Measurements from ENCODE around the gene GALNT9. TPM values are rescaled to one million over a fixed set of nuclear protein-coding genes. Genes with fewer than 3 reads are reported as not detected.

Gene GALNT9
- total RNA-seq, 8 experiments from 2014 or later: 0.40 to 23.8 (median 1.3) TPM

DNA sequence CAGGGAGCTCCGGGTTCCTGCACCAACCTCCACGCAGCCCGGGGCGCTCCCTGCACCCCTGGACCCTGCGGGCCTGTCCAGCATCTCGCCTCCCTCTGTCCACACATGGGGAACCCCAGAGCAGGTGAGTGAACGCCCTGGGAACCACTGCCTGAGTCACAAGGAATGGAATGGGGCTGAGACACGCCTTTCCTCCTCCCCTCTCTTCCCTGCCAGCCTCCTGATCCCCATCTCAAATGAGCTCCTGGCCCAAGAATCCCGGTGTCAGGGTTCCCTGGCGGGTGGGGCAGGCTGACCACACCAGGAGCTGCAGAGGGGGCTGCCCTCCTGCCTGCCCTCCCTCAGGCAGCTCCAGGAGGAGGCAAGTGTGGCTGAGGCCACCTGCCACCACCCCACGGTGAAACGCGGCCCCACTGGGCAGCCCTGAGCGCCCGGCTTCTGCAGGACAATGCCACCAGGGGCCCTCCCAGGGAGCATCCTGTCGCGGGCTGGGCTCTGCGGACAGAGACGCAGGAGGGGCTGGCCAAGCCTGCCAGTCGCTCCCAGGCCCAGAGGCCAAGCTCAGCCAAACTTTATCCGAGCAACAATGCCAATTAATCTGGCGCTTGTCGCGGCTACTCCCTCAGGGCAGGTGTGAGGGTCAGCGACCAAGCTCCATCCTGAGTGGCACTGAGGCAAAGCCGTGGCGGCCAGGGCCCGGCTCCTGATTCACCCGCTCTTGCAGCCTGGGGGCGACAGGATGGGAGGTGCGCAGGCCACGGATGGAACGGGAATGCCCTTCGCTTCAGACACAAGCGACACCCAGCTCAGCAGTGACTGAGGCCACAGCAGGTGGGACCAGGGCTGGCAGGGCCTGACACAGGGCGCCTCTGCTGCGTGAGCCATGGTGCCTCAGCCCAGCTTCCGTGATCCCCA lies 44.3 kb downstream of the GALNT9 start:
- Histone ChIP-seq H3K4me3 (no peak overlapping the region), H3K27ac (no peak overlapping the region), H3K4me1 (replicated peaks in 1 of 2) (peaks cover 0 to 10% of the 10 kb centered on the region in 2 donors)
- in situ Hi-C loops (cut with MboI; ENCODE audit: low pct_unique_long_range_greater_than_20kb in 2 of 9, low sequenced_read_pairs in 9 of 9, unreplicated experiment in 9 of 9): no loop called here
- WGBS, 10 experiments: 21 to 91% (median 64%) methylated on average over 3 to 14 of the region's 38 CpGs; no CpG with 5 or more reads in 4 of the 10 experiments
- peak in 5 of 8 experiments; percentile 36 to 63 (median 39) for ATAC-seq (replicated peaks in 6 of 8)

- Histone ChIP-seq H3K4me3 (no peak overlapping the region), H3K4me1 (replicated peaks in 1 of 2) (peaks cover 0 to 10% of the 10 kb centered on the region in 2 donors), H3K27ac (no peak overlapping the region)
- in situ Hi-C loops (cut with MboI; ENCODE audit: low pct_unique_long_range_greater_than_20kb in 2 of 9, low sequenced_read_pairs in 9 of 9, unreplicated experiment in 9 of 9): no loop called here
- ATAC-seq (replicated peaks in 6 of 8): no peak
- 26 to 71% (median 56%) methylated on average over 3 to 23 of the region's 33 CpGs; no CpG with 5 or more reads in 1 of the 10 experiments for WGBS, 10 experiments
Observed at GRCh38 chr12:132284071-132284826, 45.1 kb downstream of the GALNT9 start.

DNA sequence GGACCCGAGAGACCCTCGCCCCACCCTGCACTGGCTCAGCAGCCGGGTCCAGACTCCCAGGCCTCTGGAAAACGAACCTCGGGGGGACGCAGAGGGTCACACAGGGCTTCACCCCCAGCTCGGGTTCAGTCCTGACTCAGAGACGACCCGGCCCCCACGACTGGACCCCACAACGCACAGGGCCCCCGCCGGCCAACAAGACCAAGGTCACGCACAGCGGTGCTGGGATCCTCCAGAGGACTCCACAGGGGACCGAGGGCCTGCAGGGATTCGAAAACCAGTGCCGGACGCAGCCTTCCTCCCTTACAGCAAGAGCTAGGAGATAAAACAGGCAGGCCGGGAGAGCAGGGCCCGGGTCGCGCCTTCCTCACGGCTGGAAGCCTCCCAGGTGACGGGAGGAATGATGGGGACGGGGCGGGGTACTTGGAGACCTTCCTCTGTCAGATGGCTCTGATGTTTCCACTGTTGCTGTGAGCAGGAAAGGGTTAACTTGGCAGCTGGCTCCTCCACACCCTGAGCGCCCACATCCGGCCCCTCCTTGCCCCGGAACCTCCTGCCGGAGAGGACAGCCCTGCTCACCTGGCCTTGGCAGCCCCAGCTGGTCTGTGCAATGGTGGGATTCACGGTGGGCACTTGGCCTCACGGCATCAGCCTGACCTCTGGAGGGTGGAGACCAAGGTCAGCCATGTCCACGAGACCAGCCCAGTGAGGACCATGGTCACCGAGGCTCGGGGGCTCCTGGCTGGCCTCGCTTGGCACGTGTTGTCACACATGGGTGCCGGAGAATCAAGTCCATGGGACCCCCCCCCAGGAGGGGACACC lies 46.2 kb downstream of the GALNT9 start:
- in situ Hi-C loops (cut with MboI; ENCODE audit: low pct_unique_long_range_greater_than_20kb in 2 of 9, low sequenced_read_pairs in 9 of 9, unreplicated experiment in 9 of 9): no loop called here
- H3K4me3 ChIP-seq: no peak overlapping the region
- peaks cover 0 to 10% of the 10 kb centered on the region in 2 donors for H3K4me1 ChIP-seq (replicated peaks in 1 of 2)
- 9 to 43% (median 24%) methylated on average over 2 to 10 of the region's 39 CpGs; no CpG with 5 or more reads in 4 of the 10 experiments for WGBS, 10 experiments
- no peak overlapping the region for H3K27ac ChIP-seq
- no peak for ATAC-seq (replicated peaks in 6 of 8)

DNA sequence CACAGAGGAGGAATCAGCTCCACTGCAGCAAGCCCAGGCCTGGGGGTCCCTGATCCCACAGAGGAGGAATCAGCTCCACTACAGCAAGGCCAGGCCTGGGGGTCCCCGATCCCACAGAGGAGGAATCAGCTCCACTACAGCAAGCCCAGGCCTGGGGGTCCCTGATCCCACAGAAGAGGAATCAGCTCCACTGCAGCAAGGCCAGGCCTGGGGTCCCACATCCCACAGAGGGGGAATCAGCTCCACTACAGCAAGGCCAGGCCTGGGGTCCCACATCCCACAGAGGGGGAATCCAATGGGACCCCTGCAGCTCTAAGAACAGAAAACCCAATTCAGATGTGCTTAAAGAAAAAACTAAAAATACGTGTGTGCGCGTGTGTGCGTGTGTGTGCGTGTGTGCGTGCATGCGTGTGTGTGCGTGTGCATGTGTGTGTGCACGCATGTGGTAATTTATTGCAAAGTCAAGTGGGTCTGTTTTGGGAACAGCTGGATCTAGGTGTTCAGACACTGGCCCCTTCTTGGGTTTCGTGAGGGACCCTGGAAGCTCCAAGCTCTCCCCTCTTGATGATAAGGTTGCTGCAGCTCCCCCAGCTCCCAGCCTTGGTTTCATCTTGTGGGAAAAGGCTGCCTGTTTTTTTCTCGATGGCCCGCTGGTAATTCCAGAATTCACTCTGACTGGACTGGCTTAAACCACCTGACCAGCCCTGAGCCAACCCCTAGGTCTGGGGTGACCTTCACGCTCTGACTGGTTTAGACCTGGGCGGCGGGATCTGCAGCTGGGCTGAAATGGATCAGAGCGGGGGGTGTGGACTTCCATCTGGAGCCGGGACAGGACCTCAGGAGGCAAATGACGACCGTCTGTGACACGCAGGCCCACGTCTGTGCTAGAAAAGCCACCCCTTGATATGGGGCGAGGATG lies 47.1 kb downstream of the GALNT9 start:
- in situ Hi-C loops (cut with MboI; ENCODE audit: low pct_unique_long_range_greater_than_20kb in 2 of 9, low sequenced_read_pairs in 9 of 9, unreplicated experiment in 9 of 9): no loop called here
- H3K4me1 ChIP-seq (replicated peaks in 1 of 2): peaks cover 0 to 10% of the 10 kb centered on the region in 2 donors
- no peak for ATAC-seq (replicated peaks in 6 of 8)
- no peak overlapping the region for H3K27ac ChIP-seq
- no peak overlapping the region for H3K4me3 ChIP-seq
- WGBS, 10 experiments: 50 to 83% (median 65%) methylated on average over 1 to 12 of the region's 23 CpGs; no CpG with 5 or more reads in 3 of the 10 experiments

- Histone ChIP-seq H3K4me1 (replicated peaks in 1 of 2) (peaks cover 0 to 10% of the 10 kb centered on the region in 2 donors), H3K4me3 (no peak overlapping the region), H3K27ac (no peak overlapping the region)
- peak in 2 of 8 experiments; percentile 34 to 48 for ATAC-seq (replicated peaks in 6 of 8)
- in situ Hi-C loops (cut with MboI; ENCODE audit: low pct_unique_long_range_greater_than_20kb in 2 of 9, low sequenced_read_pairs in 9 of 9, unreplicated experiment in 9 of 9): no loop called here
- 80% methylated on average over 1 of the region's 19 CpGs; no CpG with 5 or more reads in 9 of the 10 experiments for WGBS, 10 experiments
Observed at GRCh38 chr12:132281038-132281437, 48.4 kb downstream of the GALNT9 start.

DNA sequence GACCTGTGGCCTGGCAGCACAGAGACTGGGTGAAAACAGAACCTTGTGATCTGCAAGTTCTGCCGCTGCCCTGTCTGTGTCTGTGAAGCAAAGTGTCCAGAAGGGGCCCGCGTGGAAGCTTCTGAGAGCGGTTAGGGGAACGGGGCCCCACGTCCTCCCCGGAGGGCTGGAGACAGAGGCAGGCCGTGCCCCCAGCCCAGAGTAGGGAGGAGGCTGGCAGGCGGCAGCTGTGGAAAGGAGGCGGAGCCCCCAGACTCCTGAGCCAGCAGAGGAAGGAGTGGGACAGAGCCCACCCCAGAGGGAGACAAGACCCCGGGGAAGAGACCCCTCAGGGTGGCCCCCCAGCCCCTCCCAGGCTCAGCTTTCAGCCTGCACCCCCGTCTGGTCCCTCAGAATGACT lies 49.0 kb downstream of the GALNT9 start:
- Histone ChIP-seq H3K4me3 (no peak overlapping the region), H3K4me1 (replicated peaks in 1 of 2) (peaks cover 0 to 5% of the 10 kb centered on the region in 2 donors), H3K27ac (no peak overlapping the region)
- ATAC-seq (replicated peaks in 6 of 8): peak in 1 of 8 experiments; percentile 15
- in situ Hi-C loops (cut with MboI; ENCODE audit: low pct_unique_long_range_greater_than_20kb in 2 of 9, low sequenced_read_pairs in 9 of 9, unreplicated experiment in 9 of 9): no loop called here
- 0 to 50% (median 44%) methylated on average over 1 to 5 of the region's 12 CpGs; no CpG with 5 or more reads in 7 of the 10 experiments for WGBS, 10 experiments

- Histone ChIP-seq H3K27ac (no peak overlapping the region), H3K4me1 (replicated peaks in 1 of 2) (peaks cover 0 to under 1% of the 10 kb centered on the region in 2 donors), H3K4me3 (no peak overlapping the region)
- ATAC-seq (replicated peaks in 6 of 8): no peak
- in situ Hi-C loops (cut with MboI; ENCODE audit: low pct_unique_long_range_greater_than_20kb in 2 of 9, low sequenced_read_pairs in 9 of 9, unreplicated experiment in 9 of 9): no loop called here
- 0 to 75% (median 30%) methylated on average over 1 to 2 of the region's 2 CpGs; no CpG with 5 or more reads in 4 of the 10 experiments for WGBS, 10 experiments
Observed at GRCh38 chr12:132279930-132280329, 49.5 kb downstream of the GALNT9 start.

DNA sequence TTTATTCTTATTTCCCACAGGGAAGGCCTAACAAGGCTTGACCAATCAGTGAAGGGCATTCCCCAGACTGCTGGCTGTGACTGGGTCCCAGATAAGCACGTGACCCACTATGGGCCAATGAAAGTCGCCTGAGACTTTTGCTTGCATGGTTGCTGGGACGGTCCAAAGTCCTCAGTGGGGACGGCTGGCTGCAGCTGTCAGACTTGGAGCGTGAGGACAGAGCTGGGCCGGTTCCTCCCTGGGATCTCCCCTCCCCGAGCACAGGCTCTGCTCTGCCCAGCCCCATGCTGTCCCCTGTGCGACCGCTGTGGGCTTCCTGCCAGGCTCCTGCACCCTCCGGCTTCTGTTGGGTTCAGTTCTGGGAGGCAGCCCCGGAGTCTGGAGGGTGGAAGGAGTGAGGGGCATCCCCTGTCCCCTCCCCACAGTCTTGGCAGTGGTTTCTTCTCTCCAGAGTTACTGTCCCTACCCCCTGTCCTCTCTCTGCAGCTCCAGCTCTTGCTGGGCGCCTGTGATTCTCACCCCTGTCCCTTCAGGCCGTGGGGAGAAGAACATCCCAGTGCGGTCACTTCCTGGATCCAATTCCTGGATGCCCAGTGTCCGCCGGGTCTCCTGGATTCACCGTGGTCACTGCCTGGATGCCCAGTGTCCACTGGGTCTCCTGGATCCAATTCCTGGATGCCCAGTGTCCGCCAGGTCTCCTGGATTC lies 50.1 kb downstream of the GALNT9 start:
- no peak for ATAC-seq (replicated peaks in 6 of 8)
- Histone ChIP-seq H3K27ac (no peak overlapping the region), H3K4me3 (no peak overlapping the region), H3K4me1 (replicated peaks in 1 of 2) (no peaks in the 10 kb centered on the region)
- in situ Hi-C loops (cut with MboI; ENCODE audit: low pct_unique_long_range_greater_than_20kb in 2 of 9, low sequenced_read_pairs in 9 of 9, unreplicated experiment in 9 of 9): no loop called here
- 0 to 75% (median 44%) methylated on average over 1 to 2 of the region's 18 CpGs; no CpG with 5 or more reads in 4 of the 10 experiments for WGBS, 10 experiments

DNA sequence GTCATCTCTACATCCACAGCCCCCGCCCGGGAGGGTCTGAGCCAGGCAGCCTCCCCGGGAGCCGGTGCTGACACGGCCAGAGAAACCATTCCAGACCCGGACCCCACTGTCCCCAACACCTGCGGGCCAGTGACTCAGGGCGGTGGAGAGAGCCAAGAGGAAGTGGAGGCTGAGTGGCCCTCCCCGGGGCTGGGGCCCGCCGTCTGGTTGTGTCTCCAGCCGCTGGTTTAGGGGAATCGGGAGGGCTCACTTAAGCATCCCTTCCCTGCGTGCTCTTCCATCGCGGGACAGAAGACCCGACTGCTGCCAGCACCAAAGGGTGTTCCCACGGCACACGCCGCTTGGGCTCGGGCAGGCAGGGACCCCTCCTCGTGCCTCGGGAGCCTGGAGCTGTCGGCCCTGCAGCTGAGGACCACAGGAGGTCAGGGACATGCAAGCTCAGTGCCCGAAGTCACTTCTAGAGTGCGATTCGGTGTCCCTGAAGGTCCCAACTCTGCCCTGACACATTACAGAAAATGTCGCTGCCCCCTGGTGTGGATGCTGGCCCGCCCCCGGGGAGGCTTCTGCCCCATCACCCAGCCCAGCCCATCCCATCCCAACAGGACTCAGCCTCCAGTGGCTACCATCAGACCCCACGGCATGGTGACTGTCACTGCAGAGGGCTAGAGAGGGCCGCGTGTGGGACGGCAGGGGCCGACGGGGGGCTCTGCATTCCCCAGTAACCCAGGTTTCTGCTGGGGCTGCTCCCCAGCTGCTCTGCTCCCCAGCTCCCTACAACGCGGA lies 50.8 kb downstream of the GALNT9 start:
- H3K27ac ChIP-seq: no peak overlapping the region

DNA sequence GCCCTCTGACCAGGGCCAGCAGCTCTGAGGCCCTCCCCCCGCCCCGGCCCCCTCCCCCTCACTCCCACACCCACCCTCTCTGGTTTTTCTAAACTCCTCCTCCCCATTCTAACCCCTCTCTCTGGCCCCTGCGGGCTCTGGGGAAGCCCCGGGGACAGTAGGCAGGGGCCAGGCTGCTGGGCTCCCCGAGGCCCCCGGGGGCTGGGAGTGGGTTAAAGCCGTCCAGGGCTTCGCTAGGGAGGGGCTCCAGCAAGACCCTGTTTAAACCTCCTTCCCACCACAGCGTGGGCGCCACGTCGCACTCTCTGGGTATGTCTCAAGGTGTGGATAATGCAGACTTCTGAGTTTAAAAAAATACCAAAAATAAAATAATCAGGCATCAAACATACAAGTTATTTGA lies 51.4 kb downstream of the GALNT9 start:
- no peak overlapping the region for H3K4me3 ChIP-seq
- H3K27ac ChIP-seq: no peak overlapping the region
- WGBS, 10 experiments: 43 to 60% methylated on average over 3 to 5 of the region's 12 CpGs; no CpG with 5 or more reads in 8 of the 10 experiments
- in situ Hi-C loops (cut with MboI; ENCODE audit: low pct_unique_long_range_greater_than_20kb in 2 of 9, low sequenced_read_pairs in 9 of 9, unreplicated experiment in 9 of 9): no loop called here
- no peak for ATAC-seq (replicated peaks in 6 of 8)
- no peaks in the 10 kb centered on the region for H3K4me1 ChIP-seq (replicated peaks in 1 of 2)

More for the DNA sequence above, 50.8 kb downstream of the GALNT9 start:
- in situ Hi-C loops (cut with MboI; ENCODE audit: low pct_unique_long_range_greater_than_20kb in 2 of 9, low sequenced_read_pairs in 9 of 9, unreplicated experiment in 9 of 9): no loop called here
- no peak overlapping the region for H3K4me3 ChIP-seq
- no peaks in the 10 kb centered on the region for H3K4me1 ChIP-seq (replicated peaks in 1 of 2)
- no peak for ATAC-seq (replicated peaks in 6 of 8)
- WGBS, 10 experiments: 59 to 100% (median 93%) methylated on average over 1 to 10 of the region's 38 CpGs; no CpG with 5 or more reads in 7 of the 10 experiments
